HFFc6 (cell line): ENCODE measurements around the gene SSTR3. TPM values are rescaled to one million over a fixed set of nuclear protein-coding genes. Genes with fewer than 3 reads are reported as not detected.

Source experiments
- DNase-seq: peaks from one replicate; pipeline ENCODE4 v3.0.0-alpha.2; 2018
- H3K27ac Mint-ChIP-seq: 2 replicates; pipeline ENCODE4 v1.8.0; 2020; ENCODE audit warnings: mild to moderate bottlenecking, mixed read lengths
- H3K27me3 Mint-ChIP-seq: 2 replicates; pipeline ENCODE4 v1.8.0; 2021; ENCODE audit warnings: mild to moderate bottlenecking, moderate library complexity, mixed read lengths; ENCODE audit not compliant: insufficient read depth
- H3K36me3 Mint-ChIP-seq: 2 replicates; pipeline ENCODE4 v1.8.0; 2021; ENCODE audit warnings: low read depth, mixed read lengths
- H3K4me1 Mint-ChIP-seq: 2 replicates; pipeline ENCODE4 v1.8.0; 2020; ENCODE audit warnings: low read depth, mixed read lengths
- H3K4me3 Mint-ChIP-seq: 2 replicates; pipeline ENCODE4 v1.8.0; 2020; ENCODE audit warnings: mild to moderate bottlenecking, moderate library complexity, mixed read lengths
- H3K9me3 Mint-ChIP-seq: 2 replicates; pipeline ENCODE4 v1.8.0; 2020; ENCODE audit warnings: mild to moderate bottlenecking, mixed read lengths
- total RNA-seq, 6 experiments: library from RNA; stranded (reverse); fragmentation: NEBNext Ultra II Directional; extraction: Animal tissue kit (Norgen Biotek cat#: 25700); gene quantifications; 2 replicates in 1 of 6; 3 replicates in 5 of 6; pipeline ENCODE4 v1.2.3, GENCODE V29; 2021
- TF ChIP-seq, protein P1 (sequence below): fragments of 200-600 bp; sonication (generic); IDR thresholded peaks from 2 replicates; pipeline ENCODE4 v1.5.0; 2021; ENCODE audit warnings: antibody characterized with exemption, mild to moderate bottlenecking

The SSTR3 gene
- total RNA-seq, 6 experiments from 2014 or later, result not detected

DNA sequence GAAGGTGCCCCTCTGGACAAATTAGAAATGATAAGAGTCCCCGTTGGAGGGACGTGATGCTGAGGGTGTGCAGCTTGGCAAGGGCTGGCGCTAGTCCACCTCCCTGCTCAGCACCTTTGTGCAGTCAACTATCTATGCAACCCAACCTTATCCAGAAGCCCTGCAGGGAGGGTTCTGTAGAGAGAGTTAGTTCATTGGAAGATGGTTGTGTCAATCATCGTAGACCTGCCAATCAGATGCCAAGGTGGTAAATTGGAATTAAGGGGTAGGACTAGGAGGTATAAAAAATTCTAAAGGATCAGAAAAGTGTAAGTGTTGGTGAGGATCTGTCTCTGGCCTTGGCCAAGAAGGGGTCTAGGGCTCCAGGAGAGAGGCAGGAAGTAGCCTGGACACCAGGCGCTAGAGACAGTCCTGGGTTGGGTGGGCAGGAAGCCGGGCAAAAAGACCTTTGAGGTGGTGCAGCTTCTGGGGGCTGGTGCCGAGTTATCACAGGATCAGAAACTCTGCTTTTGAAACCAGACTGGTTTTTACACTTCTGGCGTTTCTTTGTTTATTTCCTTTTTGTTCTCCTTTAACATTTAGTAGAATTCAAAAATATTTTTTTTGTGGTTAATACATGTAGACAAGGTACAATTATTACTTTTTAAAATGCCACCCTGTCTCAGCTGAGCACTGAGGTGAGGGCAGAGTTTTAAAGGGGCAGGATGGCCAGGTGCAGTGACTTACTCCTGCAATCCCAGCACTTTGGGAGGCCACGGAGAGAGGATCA, 25.9 kb downstream of the SSTR3 start:
- TF ChIP-seq, protein P1, sequence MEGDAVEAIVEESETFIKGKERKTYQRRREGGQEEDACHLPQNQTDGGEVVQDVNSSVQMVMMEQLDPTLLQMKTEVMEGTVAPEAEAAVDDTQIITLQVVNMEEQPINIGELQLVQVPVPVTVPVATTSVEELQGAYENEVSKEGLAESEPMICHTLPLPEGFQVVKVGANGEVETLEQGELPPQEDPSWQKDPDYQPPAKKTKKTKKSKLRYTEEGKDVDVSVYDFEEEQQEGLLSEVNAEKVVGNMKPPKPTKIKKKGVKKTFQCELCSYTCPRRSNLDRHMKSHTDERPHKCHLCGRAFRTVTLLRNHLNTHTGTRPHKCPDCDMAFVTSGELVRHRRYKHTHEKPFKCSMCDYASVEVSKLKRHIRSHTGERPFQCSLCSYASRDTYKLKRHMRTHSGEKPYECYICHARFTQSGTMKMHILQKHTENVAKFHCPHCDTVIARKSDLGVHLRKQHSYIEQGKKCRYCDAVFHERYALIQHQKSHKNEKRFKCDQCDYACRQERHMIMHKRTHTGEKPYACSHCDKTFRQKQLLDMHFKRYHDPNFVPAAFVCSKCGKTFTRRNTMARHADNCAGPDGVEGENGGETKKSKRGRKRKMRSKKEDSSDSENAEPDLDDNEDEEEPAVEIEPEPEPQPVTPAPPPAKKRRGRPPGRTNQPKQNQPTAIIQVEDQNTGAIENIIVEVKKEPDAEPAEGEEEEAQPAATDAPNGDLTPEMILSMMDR, result no peak
- no peaks in the 10 kb centered on the region for H3K36me3 Mint-ChIP-seq
- H3K27ac Mint-ChIP-seq, result peak overlapping the region; percentile 75
- H3K27me3 Mint-ChIP-seq, result no peaks in the 10 kb centered on the region
- H3K4me3 Mint-ChIP-seq, result peak overlapping the region; percentile 71
- peak; percentile 79 for DNase-seq
- H3K4me1 Mint-ChIP-seq, result peaks cover 52% of the 10 kb centered on the region
- H3K9me3 Mint-ChIP-seq, result no peaks in the 10 kb centered on the region

DNA sequence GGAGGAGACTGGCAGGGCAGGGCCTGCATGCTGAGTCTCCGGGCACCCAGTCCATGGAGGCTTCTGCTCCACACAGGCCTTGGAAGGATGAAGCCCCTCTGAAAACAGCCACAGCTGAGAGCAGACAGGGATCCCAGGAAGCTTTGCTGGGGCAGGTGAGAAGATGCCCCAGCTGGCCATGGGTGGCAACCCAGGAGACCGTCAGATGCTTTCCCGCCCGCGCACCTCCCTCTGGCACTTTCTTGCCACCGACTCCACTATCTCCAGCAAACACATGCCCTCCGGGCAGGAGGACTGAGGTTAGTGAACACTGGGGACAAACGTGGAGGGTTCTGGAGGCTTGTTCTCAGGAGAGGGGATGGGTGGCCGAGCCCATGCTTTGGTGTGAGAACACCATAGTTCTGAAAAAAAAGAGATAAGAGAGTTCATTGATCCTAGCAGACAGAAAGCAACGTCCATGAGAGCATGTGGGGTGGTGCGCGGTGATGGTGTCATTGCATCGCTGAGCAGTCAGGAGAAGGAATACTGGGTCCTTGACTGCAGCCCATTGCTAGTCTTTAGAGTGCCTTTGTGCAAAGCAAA, 26.5 kb downstream of the SSTR3 start:
- no peaks in the 10 kb centered on the region for H3K36me3 Mint-ChIP-seq
- H3K27ac Mint-ChIP-seq, result no peak overlapping the region
- peaks cover 51% of the 10 kb centered on the region for H3K4me1 Mint-ChIP-seq

DNA sequence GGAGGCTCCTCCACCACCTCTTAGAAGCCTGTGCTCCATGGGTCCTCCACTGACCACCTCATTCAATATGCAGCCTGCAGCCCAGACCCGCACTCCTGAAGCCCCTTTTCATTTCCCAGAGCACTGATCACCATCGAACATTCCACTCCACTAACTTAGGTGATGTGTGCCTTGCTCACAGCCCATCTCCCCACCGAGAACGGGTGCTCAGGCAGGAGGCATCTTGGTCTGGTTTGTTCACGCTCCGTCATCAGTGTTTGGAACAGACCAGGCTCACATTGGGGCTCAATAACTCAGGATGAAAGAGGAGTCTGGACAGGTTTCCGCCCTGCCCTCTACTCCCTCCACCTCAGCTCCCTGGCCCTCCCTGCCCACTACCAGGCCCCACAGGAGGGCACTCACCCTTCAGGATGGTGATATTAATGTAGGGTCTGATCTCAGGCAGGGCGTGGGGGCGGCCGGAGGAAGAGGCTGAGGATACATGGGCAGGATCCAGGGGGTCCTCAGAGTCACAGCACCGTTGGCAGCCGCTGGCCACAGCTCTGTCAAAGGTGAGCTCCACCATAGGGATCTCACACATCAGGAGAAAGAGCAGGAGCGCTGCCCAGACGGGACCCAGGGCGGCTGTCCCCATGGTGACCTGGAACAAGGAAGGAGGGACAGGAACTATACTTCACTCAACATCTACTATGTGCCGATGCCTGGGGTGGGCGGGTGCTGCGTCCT, 27.3 kb downstream of the SSTR3 start:
- no peaks in the 10 kb centered on the region; the same call in 1 of the 2 replicates for H3K27me3 Mint-ChIP-seq
- no peak overlapping the region for H3K4me3 Mint-ChIP-seq
- no peak overlapping the region for H3K27ac Mint-ChIP-seq
- TF ChIP-seq, protein P1, result no peak
- DNase-seq, result no peak
- no peaks in the 10 kb centered on the region for H3K9me3 Mint-ChIP-seq
- no peaks in the 10 kb centered on the region for H3K36me3 Mint-ChIP-seq
- H3K4me1 Mint-ChIP-seq, result peaks cover 43% of the 10 kb centered on the region

More for the DNA sequence above, 26.5 kb downstream of the SSTR3 start:
- Mint-ChIP-seq H3K9me3 (no peaks in the 10 kb centered on the region), H3K4me3 (no peak overlapping the region; the same call in 1 of the 2 replicates), H3K27me3 (no peaks in the 10 kb centered on the region; the same call in 1 of the 2 replicates)
- DNase-seq, result no peak
- TF ChIP-seq, protein P1, result no peak

DNA sequence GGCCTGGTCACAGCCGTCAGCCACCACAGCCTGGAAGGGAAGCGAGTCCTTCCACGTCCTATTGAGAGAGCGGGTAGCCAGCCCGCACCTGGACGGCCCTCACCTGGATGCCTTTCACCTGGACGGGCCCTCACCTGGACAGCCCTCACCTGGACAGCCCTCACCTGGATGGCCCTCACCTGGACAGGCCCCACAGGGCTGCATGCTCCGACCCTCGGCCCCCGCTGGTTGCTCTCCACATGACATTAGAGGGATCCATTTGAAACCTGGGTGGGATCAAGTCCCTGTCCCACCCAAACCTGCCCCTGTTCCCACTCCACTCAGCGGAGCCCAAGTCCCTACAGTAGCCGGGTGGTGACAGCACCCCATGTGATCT, 27.9 kb downstream of the SSTR3 start:
- Mint-ChIP-seq H3K9me3 (no peaks in the 10 kb centered on the region), H3K27ac (no peak overlapping the region), H3K4me3 (no peak overlapping the region), H3K4me1 (peaks cover 37% of the 10 kb centered on the region), H3K27me3 (no peaks in the 10 kb centered on the region; the same call in 1 of the 2 replicates), H3K36me3 (no peaks in the 10 kb centered on the region)
- no peak for DNase-seq
- TF ChIP-seq, protein P1, result no peak

DNA sequence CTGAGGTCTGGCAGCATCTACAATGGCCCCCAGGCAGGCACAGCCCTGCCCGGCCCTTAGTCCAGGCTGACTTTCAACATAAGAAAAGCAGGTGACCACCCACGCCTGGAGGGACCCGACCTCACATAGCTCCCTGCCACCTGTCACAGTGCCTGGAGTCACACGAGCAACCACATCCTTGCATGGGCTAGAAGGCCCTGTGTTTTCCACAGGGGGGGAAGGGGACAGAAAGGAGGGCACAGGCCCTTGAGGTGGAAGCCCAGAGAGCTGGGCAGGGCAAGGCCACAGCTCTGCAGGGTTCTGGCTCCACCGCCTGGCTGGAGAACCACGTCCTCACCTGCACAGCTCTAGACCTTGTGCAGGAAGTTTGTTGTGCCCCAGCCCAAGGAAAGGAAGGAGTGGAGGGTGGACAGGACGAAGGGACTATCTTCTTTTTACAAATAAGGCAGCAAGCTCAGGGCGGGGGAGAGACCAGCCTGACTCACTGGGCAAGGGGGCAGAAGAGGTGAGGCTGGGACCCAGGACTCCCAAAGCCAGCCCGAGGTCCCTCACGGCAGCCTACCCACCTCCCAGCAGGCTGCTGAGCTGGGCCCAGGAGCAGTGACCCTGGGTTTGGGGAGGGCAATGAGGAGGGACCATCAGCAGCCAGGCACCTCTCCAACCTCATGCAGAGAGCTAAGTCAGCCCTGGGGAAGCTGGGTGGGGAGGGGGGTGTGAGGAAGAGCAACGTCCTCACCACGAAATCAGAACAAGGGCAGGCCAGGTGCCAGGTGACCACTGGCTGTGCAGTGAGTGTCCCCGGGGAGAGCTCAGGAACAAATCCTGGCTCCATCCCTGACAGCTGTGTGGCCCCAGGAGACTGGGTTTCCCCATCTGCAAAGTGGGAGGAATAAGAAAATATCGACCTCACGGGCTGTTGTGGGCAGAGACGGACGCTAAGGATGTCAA, 28.6 kb downstream of the SSTR3 start:
- Mint-ChIP-seq H3K27me3 (peaks cover 3% of the 10 kb centered on the region), H3K4me1 (peaks cover 34% of the 10 kb centered on the region), H3K4me3 (no peak overlapping the region), H3K27ac (no peak overlapping the region), H3K36me3 (no peaks in the 10 kb centered on the region), H3K9me3 (no peaks in the 10 kb centered on the region)
- no peak for DNase-seq
- TF ChIP-seq, protein P1, result no peak
